ENCODE results near the gene SLC44A1.

SLC44A1 gene

DNA sequence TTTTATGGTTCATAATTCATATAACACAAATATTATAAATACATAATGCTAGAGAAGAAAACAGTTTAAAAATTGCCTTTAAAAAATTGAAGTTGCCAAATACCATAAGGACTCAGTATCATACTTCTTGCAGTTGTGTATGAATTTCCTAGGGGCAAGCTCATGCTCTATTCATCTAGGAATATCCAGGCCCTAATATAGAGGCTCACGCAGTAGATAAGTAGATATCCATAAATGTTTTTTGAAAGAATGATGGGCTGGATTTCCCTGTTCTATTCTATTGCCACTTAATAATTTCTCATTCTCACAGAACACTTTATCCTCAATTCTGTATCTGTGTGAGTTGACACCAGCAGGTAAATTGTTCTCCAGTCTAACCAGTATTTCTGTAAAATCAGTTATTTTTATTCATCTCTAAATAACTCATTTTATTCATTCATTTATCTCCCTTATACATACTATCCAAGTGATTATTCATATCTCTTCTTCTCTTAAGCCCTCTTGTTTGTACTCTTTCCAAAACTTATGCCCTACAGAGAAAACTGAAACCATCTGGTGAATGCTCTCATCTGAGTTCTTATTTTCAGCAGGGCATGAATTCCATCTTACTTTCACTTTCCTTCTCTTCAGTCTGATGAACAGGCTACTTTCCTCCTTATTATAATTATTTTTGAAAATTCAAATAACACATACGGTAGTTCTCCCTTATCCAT is 97.1 kb downstream of the SLC44A1 start:
- TF ChIP-seq, protein P1, sequence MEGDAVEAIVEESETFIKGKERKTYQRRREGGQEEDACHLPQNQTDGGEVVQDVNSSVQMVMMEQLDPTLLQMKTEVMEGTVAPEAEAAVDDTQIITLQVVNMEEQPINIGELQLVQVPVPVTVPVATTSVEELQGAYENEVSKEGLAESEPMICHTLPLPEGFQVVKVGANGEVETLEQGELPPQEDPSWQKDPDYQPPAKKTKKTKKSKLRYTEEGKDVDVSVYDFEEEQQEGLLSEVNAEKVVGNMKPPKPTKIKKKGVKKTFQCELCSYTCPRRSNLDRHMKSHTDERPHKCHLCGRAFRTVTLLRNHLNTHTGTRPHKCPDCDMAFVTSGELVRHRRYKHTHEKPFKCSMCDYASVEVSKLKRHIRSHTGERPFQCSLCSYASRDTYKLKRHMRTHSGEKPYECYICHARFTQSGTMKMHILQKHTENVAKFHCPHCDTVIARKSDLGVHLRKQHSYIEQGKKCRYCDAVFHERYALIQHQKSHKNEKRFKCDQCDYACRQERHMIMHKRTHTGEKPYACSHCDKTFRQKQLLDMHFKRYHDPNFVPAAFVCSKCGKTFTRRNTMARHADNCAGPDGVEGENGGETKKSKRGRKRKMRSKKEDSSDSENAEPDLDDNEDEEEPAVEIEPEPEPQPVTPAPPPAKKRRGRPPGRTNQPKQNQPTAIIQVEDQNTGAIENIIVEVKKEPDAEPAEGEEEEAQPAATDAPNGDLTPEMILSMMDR (IDR thresholded peaks at IDR 0.05) = no peak

DNA sequence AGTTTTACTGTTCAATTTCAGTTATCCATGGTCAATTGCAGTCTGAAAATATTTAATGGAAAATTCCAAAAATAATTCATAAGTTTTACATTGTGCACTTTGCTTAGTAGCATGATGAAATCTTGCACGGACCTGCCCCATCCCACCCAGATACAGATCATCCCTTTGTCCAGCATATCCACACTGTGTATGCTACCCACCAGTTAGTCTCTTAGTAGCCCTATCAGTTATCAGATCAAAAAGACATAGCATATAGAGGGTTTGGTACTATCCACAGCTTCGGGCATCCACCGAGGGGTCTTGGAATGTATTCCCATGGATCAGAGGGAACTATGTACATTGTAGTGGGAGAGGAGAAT is 97.7 kb downstream of the SLC44A1 start:
- TF ChIP-seq, protein P1 (IDR thresholded peaks at IDR 0.05) = no peak

DNA sequence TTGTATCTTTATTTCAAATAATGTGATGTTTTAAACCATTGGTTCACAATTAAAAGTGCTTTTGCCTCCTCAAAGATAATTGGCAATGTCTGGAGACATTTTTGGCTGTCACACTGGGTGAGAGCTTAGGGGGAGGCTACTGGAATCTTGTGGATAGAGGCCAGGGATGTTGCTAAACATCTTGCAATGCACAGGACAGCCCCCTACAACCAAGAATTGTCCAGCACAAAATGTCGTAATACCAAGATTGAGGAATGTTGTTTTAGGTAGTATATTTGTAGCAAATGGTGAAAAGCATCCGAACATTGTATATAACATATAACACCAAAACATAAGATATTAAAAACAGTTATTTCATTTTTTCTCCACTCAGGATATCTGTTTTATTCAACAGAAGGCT is 99.8 kb downstream of the SLC44A1 start:
- TF ChIP-seq, protein P1 (IDR thresholded peaks at IDR 0.05) = no peak

DNA sequence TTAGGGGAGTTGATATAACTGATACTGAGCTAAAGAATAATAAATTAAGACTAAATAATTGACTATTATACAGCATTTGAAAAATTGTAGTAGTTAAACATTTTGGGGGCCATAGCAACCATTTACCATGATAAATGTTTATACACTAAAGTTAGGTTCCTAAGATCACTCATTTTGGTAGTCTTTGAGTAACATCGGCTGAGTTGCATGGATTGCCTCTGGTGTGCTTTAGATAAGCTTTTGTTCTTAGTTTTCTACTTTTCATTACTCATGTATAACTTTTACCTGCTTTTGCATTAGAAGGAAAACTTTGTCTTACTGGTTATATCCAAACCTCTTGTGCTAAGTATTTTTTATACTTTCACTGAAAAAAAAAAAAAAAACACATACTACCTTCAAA is 101.2 kb downstream of the SLC44A1 start:
- TF ChIP-seq, protein P1 (IDR thresholded peaks at IDR 0.05) = no peak

DNA sequence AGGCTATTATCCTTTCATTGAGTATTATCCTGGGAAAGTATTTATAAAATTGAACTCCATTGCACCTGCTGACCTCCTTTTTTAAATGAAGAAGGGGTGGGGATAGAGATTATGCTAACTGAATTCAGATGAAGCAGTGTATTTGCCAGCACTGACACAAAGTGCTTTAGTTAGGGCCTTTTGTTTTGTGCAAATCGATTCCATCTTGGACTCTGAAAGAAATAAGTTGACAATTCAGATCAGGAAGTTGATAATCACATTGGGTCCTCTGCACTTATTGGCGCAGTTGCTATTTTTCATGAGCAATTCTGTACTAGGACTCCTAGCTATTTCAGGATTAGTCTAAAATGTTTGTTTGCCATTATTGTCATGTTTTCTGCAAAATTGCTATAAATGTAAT is 101.8 kb downstream of the SLC44A1 start:
- TF ChIP-seq, protein P1 (IDR thresholded peaks at IDR 0.05) = no peak

DNA sequence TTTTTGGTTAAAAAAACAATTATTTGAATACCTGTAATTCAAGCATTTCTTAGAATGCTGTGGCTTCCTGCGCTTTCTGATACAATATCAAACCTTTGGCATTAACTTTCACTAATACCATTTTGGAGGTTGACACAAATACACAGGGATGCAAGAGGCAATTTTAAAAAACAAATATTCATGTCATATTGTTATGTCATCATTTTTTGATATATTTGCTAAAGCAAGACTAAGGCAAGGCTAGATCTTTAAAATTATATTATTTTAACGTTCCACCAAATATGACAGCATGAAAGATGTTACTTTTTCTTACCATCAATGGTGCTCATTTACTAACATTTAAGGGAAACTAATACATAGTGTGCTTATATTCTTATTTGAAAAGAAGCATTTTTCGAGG is 110.0 kb downstream of the SLC44A1 start:
- TF ChIP-seq, protein P1 (IDR thresholded peaks at IDR 0.05) = no peak

DNA sequence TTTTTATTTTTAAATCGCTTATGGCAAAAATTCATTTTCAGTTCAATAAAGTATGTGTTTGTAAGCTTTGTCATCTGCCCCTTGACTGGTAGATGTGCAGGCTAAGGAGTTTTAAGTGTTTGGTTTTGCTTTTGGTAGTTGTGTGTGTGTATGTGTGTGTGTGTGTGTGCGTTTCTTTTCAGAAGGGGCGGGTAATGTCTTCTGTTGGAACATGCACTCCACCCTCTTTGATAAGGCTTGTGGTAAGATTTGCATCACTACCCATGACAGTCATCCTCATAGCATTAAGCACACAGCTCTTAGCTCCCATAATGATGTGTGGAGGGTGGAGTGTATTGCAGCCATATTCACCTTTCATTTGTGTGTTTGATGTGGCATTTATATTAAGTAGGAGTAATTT is 111.3 kb downstream of the SLC44A1 start:
- TF ChIP-seq, protein P1 (IDR thresholded peaks at IDR 0.05) = no peak

DNA sequence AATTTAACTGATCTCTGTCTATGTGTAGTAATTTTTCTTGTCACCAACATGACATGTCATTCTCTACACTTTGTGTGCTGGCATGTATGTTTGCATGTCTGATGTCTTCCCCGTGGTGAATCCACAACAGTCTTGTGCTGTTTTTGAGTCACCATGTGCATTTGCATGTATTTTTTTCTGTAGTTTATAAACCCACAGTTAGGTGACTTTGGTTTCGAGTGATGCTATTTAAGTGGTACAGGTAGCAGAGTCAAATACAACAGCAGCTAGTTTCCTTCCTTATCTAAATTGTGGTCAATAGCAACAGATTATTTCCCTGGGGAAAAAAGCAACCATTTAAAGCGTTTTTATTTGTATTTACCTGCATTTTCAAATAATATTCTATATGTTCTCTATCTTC is 113.5 kb downstream of the SLC44A1 start:
- TF ChIP-seq, protein P1 (IDR thresholded peaks at IDR 0.05) = no peak

All from LNCAP (cell line).